GM12875 (cell line): ENCODE data around the gene CD82.
"Not testable (repeated sequence)": the region's sequence is repeated elsewhere in the genome, so short reads cannot be mapped to it uniquely, and the experiment has no call there.

Source experiments
- H3K4me3 ChIP-seq: one replicate; pipeline ENCODE4 v1.5.1; 2011; ENCODE audit warnings: low read depth, low read length, control low read depth
- CTCF ChIP-seq: IDR thresholded peaks from 2 replicates; pipeline ENCODE4 v1.5.1; 2011; ENCODE audit warnings: low read depth, mild to moderate bottlenecking, control low read depth, inconsistent platforms, low read length, moderate library complexity, borderline replicate concordance; ENCODE audit not compliant: insufficient read depth

Gene CD82

GRCh38 chr11:44555031-44555800, 10.2 kb upstream of the CD82 start:
- H3K4me3 ChIP-seq: no peak overlapping the region
- TF ChIP-seq CTCF: no peak

GRCh38 chr11:44556735-44557409, 8.6 kb upstream of the CD82 start:
- H3K4me3 ChIP-seq: no peak overlapping the region
- peak; percentile 55; the same call in 1 of the 2 replicates for TF ChIP-seq CTCF

GRCh38 chr11:44557464-44557863, 8.0 kb upstream of the CD82 start:
- H3K4me3 ChIP-seq: no peak overlapping the region
- no peak for TF ChIP-seq CTCF

- no peak overlapping the region for H3K4me3 ChIP-seq
- TF ChIP-seq CTCF: no peak
Measured at GRCh38 chr11:44559207-44559939, 6.1 kb upstream of the CD82 start.

GRCh38 chr11:44559940-44560300, 5.5 kb upstream of the CD82 start:
- H3K4me3 ChIP-seq: not testable (repeated sequence)

- no peak for TF ChIP-seq CTCF
- no peak overlapping the region for H3K4me3 ChIP-seq
Measured at GRCh38 chr11:44561275-44561805, 4.1 kb upstream of the CD82 start.

- no peak for TF ChIP-seq CTCF
- no peak overlapping the region for H3K4me3 ChIP-seq
Measured at GRCh38 chr11:44561964-44562734, 3.3 kb upstream of the CD82 start.
